ENCODE results near the gene C1orf232. TPM values are rescaled to one million over a fixed set of nuclear protein-coding genes. Genes with fewer than 3 reads are reported as not detected.

The C1orf232 gene
- total and polyA plus RNA-seq, 9 of the 15 experiments (the other 6 are each of a cell fraction or from before 2014, with no cell fraction given) = not detected

DNA sequence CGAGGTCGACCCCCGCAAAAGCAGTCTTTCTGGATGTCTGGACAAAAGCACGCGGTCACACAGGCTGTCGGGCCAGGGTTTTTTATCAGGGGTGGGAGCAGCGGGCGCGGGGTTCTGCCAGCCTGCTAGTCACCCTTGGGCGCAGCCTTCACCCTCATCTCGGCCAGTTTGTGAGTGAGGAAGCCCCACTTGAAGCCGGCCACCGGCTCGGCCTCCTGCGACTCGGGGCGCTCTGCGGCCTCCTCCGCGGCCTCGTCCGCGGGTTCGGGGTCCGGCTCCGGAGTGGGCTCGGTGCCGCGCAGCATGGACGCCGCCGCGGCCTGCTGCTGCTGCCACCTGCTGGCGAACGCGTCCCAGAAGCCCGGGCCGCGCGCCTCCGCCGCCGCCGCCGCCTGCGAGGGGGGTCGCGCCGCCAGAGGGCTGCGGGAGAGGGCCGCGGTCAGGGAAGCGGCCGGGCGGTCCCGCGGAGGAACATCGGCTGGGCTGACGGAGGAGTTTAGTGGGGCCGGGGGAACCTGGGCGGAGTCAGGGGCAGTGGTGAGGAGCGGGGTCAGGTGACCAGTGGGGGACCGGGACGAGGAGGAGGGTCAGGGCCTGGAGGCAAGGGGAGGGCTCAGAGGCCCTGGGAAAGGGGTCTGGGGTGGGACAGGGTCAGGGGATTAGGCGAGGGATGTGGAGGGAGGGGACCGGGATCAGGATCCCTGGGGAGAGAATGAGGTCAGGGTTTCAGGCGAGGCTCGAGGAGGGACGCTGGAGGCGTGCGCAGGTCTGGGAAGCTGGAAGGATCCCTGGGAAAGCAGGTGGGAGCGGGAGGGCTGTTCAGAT, 4.5 kb downstream of the C1orf232 start (continued):
- TF ChIP-seq, protein P1, sequence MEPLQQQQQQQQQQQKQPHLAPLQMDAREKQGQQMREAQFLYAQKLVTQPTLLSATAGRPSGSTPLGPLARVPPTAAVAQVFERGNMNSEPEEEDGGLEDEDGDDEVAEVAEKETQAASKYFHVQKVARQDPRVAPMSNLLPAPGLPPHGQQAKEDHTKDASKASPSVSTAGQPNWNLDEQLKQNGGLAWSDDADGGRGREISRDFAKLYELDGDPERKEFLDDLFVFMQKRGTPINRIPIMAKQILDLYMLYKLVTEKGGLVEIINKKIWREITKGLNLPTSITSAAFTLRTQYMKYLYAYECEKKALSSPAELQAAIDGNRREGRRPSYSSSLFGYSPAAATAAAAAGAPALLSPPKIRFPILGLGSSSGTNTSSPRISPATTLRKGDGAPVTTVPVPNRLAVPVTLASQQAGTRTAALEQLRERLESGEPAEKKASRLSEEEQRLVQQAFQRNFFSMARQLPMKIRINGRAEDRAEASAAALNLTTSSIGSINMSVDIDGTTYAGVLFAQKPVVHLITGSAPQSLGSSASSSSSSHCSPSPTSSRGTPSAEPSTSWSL (CRISPR knock-in tag; IDR thresholded peaks at IDR 0.05; ENCODE audit: borderline replicate concordance) = no peak
- TF ChIP-seq SOX6 (IDR thresholded peaks at IDR 0.05) = peak; percentile 54
- no peak for TF ChIP-seq CBX8 (IDR thresholded peaks at IDR 0.05; ENCODE audit: borderline replicate concordance, extremely low read depth, low read depth, low read length, poor library complexity, severe bottlenecking)
- no peak for TF ChIP-seq ZNF707 (CRISPR knock-in tag; conservative IDR thresholded peaks at IDR 0.05)
- TF ChIP-seq VEZF1 (CRISPR knock-in tag; IDR thresholded peaks at IDR 0.05) = peak; percentile 76
- peak; percentile 57; the same call in 1 of the 2 replicates for TF ChIP-seq CREM (IDR thresholded peaks at IDR 0.05; ENCODE audit: low read depth)
- peak; percentile 57; the same call in 1 of the 2 replicates for TF ChIP-seq KDM2B (CRISPR knock-in tag; IDR thresholded peaks at IDR 0.05)
- no peak for TF ChIP-seq MEIS2 (IDR thresholded peaks at IDR 0.05; ENCODE audit: partially characterized antibody)
- no peak for TF ChIP-seq TRIM24 (IDR thresholded peaks at IDR 0.05)
- peak; percentile 81 for TF ChIP-seq POLR2G (IDR thresholded peaks at IDR 0.05; ENCODE audit: low read depth, low read length)
- peak; percentile 84 for TF ChIP-seq ZFX (CRISPR knock-in tag; IDR thresholded peaks at IDR 0.05)
- peak; percentile 98 for TF ChIP-seq RB1 (IDR thresholded peaks at IDR 0.05; ENCODE audit: low read depth)
- no peak for TF ChIP-seq ETV5 (CRISPR knock-in tag; IDR thresholded peaks at IDR 0.05; ENCODE audit: low read depth)
- TF ChIP-seq ZNF780A (CRISPR knock-in tag; IDR thresholded peaks at IDR 0.05) = no peak
- TF ChIP-seq POLR2B (IDR thresholded peaks at IDR 0.05; ENCODE audit: low read depth, partially characterized antibody) = no peak
- peak; percentile 44; the same call in 1 of the 2 replicates for TF ChIP-seq GABPB1 (CRISPR knock-in tag; IDR thresholded peaks at IDR 0.05)
